ENCODE results near the gene B3GAT3. TPM values are rescaled to one million over a fixed set of nuclear protein-coding genes. Genes with fewer than 3 reads are reported as not detected.

The B3GAT3 gene
- total RNA-seq, 1 experiment from 2014 or later: 51.2 TPM

GRCh38 chr11:62649486-62649885, 27.7 kb upstream of the B3GAT3 start:
- POLR2A ChIA-PET: interaction anchor here (0.9 to 14.1 kb wide), 2 partner anchors 8 to 16 kb away, joined by 3 to 195 read pairs; partner anchors contain the start of genes C11orf98 and CSKMT
- DNase-seq (ENCODE audit: low read depth, low spot score) (no peak), ATAC-seq (no peak)
- H2AFZ ChIP-seq (ENCODE audit: low read depth, low read length, poor library complexity, severe bottlenecking): no peak overlapping the region
- no TSS peak for BruUV-seq (replicated peaks)
- no peak overlapping the region for H3K9ac ChIP-seq (ENCODE audit: low read length)
- no peak overlapping the region for H3K4me2 ChIP-seq (ENCODE audit: low read length)
- no peaks in the 10 kb centered on the region for H3K27me3 ChIP-seq (ENCODE audit: insufficient read depth, low read length)
- CTCF ChIA-PET: no interaction called here
- no peak overlapping the region for H3K4me3 ChIP-seq (replicated peaks in 1 of 2; ENCODE audit: low read depth in 1 of 2, low read length in 2 of 2)
- H4K20me1 ChIP-seq (ENCODE audit: insufficient read depth): no peaks in the 10 kb centered on the region
- intact Hi-C loops (cut with micrococcal nuclease): loop anchor here (5.0 kb wide), 1 partner anchor 37 kb away; the partner anchor contains the start of genes EML3 and ROM1
- H3K4me1 ChIP-seq (ENCODE audit: control insufficient read depth in 1 of 2, insufficient read depth in 2 of 2, low read length in 2 of 2): peaks cover 12 to 39% of the 10 kb centered on the region in 2 experiments
- RAD21 ChIA-PET (ENCODE audit: low non-redundant PET in 1 of 2, low total read pairs in 2 of 2, uncharacterized antibody in 2 of 2, unreplicated experiment in 2 of 2): no interaction called here
- H3K27ac ChIP-seq (ENCODE audit: low read depth, low read length): no peak overlapping the region
- TF ChIP-seq ZNF274 (IDR thresholded peaks at IDR 0.05; ENCODE audit: low read depth, low read length) (no peak), ATF3 (IDR thresholded peaks at IDR 0.05) (no peak), POLR2A (IDR thresholded peaks at IDR 0.05; ENCODE audit: borderline replicate concordance, extremely low read depth, insufficient read depth, insufficient read length) (no peak), YY1 (IDR thresholded peaks at IDR 0.05; ENCODE audit: extremely low read depth, insufficient replicate concordance, low read depth, low read length) (no peak), SP1 (IDR thresholded peaks at IDR 0.05; ENCODE audit: low read depth) (no peak), SRF (IDR thresholded peaks at IDR 0.05; ENCODE audit: low read depth) (no peak), CBX3 (IDR thresholded peaks at IDR 0.05; ENCODE audit: low read depth) (no peak), EGR1 (IDR thresholded peaks at IDR 0.05; ENCODE audit: low read depth) (no peak), REST (IDR thresholded peaks at IDR 0.05; ENCODE audit: low read depth) (no peak), ZFX (IDR thresholded peaks at IDR 0.05) (no peak), TCF7L2 (IDR thresholded peaks at IDR 0.05; ENCODE audit: borderline replicate concordance, extremely low read depth, insufficient read depth, insufficient read length) (no peak), EZH2phosphoT487 (IDR thresholded peaks at IDR 0.05; ENCODE audit: borderline replicate concordance) (no peak), CTCF (IDR thresholded peaks at IDR 0.05 in 2 of 3, conservative IDR thresholded peaks at IDR 0.05 in 1 of 3; ENCODE audit: borderline replicate concordance in 1 of 3, insufficient read depth in 1 of 3, low read depth in 2 of 3, low read length in 2 of 3) (no peak), JUND (IDR thresholded peaks at IDR 0.05) (no peak), CEBPB (IDR thresholded peaks at IDR 0.05; ENCODE audit: low read depth) (no peak), ELF1 (IDR thresholded peaks at IDR 0.05; ENCODE audit: borderline replicate concordance, low read depth) (no peak), ZBTB33 (IDR thresholded peaks at IDR 0.05; ENCODE audit: extremely low read depth, insufficient replicate concordance, low read length) (no peak), SIN3A (IDR thresholded peaks at IDR 0.05; ENCODE audit: low read depth) (no peak), POLR2AphosphoS5 (IDR thresholded peaks at IDR 0.05; ENCODE audit: low read depth, low read length) (no peak)
- no peaks in the 10 kb centered on the region for H3K9me3 ChIP-seq (ENCODE audit: control insufficient read depth in 1 of 2, insufficient read depth in 1 of 2, low read depth in 1 of 2, low read length in 2 of 2)
- peaks cover 8 to 9% of the 10 kb centered on the region in 2 experiments; a peak in 3 of 4 replicates for H3K36me3 ChIP-seq (ENCODE audit: control insufficient read depth in 1 of 2, insufficient read depth in 2 of 2, low read length in 2 of 2)
- peaks cover 52% of the 10 kb centered on the region for H3K79me2 ChIP-seq (ENCODE audit: insufficient read depth, low read length)
- H3K9me2 ChIP-seq (ENCODE audit: insufficient read depth): no peaks in the 10 kb centered on the region
